ENCODE data around the gene RBM43. TPM values are rescaled to one million over a fixed set of nuclear protein-coding genes. Genes with fewer than 3 reads are reported as not detected.

RBM43 gene
- total and polyA plus RNA-seq, 2 donors from 2014 or later = 6.0 to 13.6 TPM

DNA sequence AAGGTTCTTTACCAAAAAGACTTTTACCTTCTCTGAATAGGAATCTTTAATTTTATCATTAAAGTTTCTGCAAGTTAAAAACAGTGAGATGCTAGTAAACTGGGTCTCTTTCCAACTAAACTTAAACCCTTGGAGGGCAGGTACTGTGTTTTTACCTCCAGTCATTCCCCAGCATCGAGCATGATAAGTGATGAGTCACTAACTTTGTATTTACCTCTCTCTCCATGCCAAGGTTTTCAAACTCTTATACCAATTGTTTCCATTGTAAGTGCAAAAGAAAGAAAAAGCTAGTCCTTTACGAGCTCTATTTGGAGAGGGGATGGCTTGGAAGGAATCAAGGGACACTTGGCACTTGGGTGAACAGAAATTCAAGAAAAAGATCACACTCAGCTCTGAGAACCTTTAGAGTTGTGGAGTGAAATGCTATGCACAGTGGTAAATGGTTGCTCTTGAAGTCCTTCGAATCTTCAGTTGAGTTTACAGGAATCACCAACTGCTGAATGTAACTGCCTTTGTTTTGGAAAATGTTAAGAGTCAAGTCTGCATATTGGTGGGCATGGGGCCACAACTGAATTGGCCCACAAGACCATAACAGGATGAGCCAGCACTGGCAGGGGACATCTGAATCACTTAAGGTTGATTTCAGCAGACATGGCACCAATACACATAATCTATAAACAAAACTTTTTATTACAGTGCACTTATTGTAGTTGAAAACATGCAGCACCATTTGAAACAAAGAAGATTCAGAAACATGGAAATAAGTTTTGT is 8.3 kb upstream of the RBM43 start:
- TF ChIP-seq, protein P1, sequence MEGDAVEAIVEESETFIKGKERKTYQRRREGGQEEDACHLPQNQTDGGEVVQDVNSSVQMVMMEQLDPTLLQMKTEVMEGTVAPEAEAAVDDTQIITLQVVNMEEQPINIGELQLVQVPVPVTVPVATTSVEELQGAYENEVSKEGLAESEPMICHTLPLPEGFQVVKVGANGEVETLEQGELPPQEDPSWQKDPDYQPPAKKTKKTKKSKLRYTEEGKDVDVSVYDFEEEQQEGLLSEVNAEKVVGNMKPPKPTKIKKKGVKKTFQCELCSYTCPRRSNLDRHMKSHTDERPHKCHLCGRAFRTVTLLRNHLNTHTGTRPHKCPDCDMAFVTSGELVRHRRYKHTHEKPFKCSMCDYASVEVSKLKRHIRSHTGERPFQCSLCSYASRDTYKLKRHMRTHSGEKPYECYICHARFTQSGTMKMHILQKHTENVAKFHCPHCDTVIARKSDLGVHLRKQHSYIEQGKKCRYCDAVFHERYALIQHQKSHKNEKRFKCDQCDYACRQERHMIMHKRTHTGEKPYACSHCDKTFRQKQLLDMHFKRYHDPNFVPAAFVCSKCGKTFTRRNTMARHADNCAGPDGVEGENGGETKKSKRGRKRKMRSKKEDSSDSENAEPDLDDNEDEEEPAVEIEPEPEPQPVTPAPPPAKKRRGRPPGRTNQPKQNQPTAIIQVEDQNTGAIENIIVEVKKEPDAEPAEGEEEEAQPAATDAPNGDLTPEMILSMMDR (IDR thresholded peaks at IDR 0.05; ENCODE audit: borderline replicate concordance, extremely low read depth, insufficient read depth) = no peak

DNA sequence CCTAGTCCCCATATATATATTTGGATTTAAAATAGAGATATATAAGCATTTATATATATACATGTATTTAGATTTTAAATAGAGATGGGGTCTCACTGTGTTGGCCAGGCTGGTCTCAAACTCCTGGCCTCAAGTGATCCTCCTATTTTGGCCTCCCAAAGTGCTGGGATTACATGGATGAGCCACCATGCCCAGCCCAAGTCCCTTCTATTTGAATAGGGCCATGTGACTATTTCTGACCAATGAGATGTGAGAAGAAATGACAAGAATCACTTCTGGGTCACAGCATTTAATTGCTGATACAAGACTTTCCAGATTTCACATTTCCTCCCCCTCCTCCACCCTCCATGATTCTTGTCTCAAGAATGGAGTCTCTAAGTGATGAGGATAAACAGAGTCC is 6.4 kb upstream of the RBM43 start:
- Histone ChIP-seq H3K9ac (ENCODE audit: low read length in 3 of 3) (no peak overlapping the region), H3K27ac (ENCODE audit: low read depth in 2 of 2, low read length in 2 of 2) (no peak overlapping the region), H3K4me1 (ENCODE audit: control insufficient read depth in 2 of 3, insufficient read depth in 2 of 3, low read depth in 1 of 3, low read length in 3 of 3) (no peaks in the 10 kb centered on the region), H3K4me3 (ENCODE audit: low read length in 3 of 3) (no peak overlapping the region), H3K27me3 (ENCODE audit: control insufficient read depth, insufficient read depth, low read length) (no peaks in the 10 kb centered on the region), H3K9me3 (ENCODE audit: control insufficient read depth in 2 of 3, insufficient read depth in 1 of 3, low read length in 3 of 3) (no peaks in the 10 kb centered on the region), H3K36me3 (ENCODE audit: control insufficient read depth in 2 of 3, insufficient read depth in 3 of 3, low read length in 3 of 3) (peaks cover 0 to 9% (median 8%) of the 10 kb centered on the region in 3 donors)
- intact Hi-C loops (cut with DNase I) = no loop called here
- no peak for DNase-seq
- no peak for FAIRE-seq
- TF ChIP-seq, protein P1 (IDR thresholded peaks at IDR 0.05; ENCODE audit: borderline replicate concordance, extremely low read depth, insufficient read depth) = no peak

More for the DNA sequence above, 8.3 kb upstream of the RBM43 start:
- no peak overlapping the region for H3K27ac ChIP-seq (ENCODE audit: low read depth in 2 of 2, low read length in 2 of 2)
- H3K36me3 ChIP-seq (ENCODE audit: control insufficient read depth in 2 of 3, insufficient read depth in 3 of 3, low read length in 3 of 3) = peaks cover 0 to 10% (median 8%) of the 10 kb centered on the region in 3 donors
- intact Hi-C loops (cut with DNase I) = no loop called here
- DNase-seq = no peak
- no peaks in the 10 kb centered on the region for H3K27me3 ChIP-seq (ENCODE audit: control insufficient read depth, insufficient read depth, low read length)
- H3K4me1 ChIP-seq (ENCODE audit: control insufficient read depth in 2 of 3, insufficient read depth in 2 of 3, low read depth in 1 of 3, low read length in 3 of 3) = no peaks in the 10 kb centered on the region
- FAIRE-seq = no peak
- no peaks in the 10 kb centered on the region for H3K9me3 ChIP-seq (ENCODE audit: control insufficient read depth in 2 of 3, insufficient read depth in 1 of 3, low read length in 3 of 3)
- H3K4me3 ChIP-seq (ENCODE audit: low read length in 3 of 3) = no peak overlapping the region
- H3K9ac ChIP-seq (ENCODE audit: low read length in 3 of 3) = no peak overlapping the region

DNA sequence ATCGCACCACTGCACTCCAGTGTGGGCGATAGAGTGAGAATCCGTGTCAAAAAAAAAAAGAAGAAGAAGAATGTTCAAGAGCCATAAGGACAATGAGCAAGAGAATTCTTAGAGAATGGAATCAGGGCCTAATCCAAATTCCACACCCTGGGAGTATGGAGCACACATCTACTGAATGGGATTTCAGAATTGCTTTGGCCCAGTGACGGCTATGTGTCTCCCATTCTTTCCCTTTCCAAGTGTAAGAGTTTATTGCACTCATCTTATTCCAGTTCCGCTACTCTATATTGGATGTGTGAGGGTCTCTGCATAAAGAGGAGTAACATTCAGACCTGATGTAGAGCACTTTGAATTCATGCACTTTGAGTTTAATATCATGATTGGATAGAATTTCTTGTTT is 5.9 kb upstream of the RBM43 start:
- Histone ChIP-seq H3K36me3 (ENCODE audit: control insufficient read depth in 2 of 3, insufficient read depth in 3 of 3, low read length in 3 of 3) (peaks cover 0 to 8% (median 7%) of the 10 kb centered on the region in 3 donors), H3K4me1 (ENCODE audit: control insufficient read depth in 2 of 3, insufficient read depth in 2 of 3, low read depth in 1 of 3, low read length in 3 of 3) (no peaks in the 10 kb centered on the region), H3K4me3 (ENCODE audit: low read length in 3 of 3) (no peak overlapping the region), H3K27ac (ENCODE audit: low read depth in 2 of 2, low read length in 2 of 2) (no peak overlapping the region), H3K9ac (ENCODE audit: low read length in 3 of 3) (no peak overlapping the region), H3K27me3 (ENCODE audit: control insufficient read depth, insufficient read depth, low read length) (no peaks in the 10 kb centered on the region), H3K9me3 (ENCODE audit: control insufficient read depth in 2 of 3, insufficient read depth in 1 of 3, low read length in 3 of 3) (no peaks in the 10 kb centered on the region)
- FAIRE-seq = no peak
- TF ChIP-seq, protein P1 (IDR thresholded peaks at IDR 0.05; ENCODE audit: borderline replicate concordance, extremely low read depth, insufficient read depth) = no peak
- no peak for DNase-seq
- intact Hi-C loops (cut with DNase I) = no loop called here
